HG03045 (cell line): ENCODE results near the gene BCAS1.
"Not testable (repeated sequence)": the region's sequence is repeated elsewhere in the genome, so short reads cannot be mapped to it uniquely, and the experiment has no call there.

ENCODE experiments used
- ATAC-seq: cut with Tn5 transposase; IDR thresholded peaks from one replicate; pipeline ENCODE4 v1.9.1; 2021; ENCODE audit warnings: mild to moderate bottlenecking, moderate library complexity; ENCODE audit not compliant: unreplicated experiment

BCAS1 gene

GRCh38 chr20:54023406-54023805 is 47.0 kb downstream of the BCAS1 start:
- no peak for ATAC-seq

- no peak for ATAC-seq
Measured at GRCh38 chr20:54021446-54022235, 48.8 kb downstream of the BCAS1 start.

GRCh38 chr20:54020868-54021267 is 49.5 kb downstream of the BCAS1 start:
- no peak for ATAC-seq

GRCh38 chr20:54020348-54020747 is 50.0 kb downstream of the BCAS1 start:
- no peak for ATAC-seq

GRCh38 chr20:54019585-54019984 is 50.8 kb downstream of the BCAS1 start:
- ATAC-seq = no peak

GRCh38 chr20:54019127-54019526 is 51.3 kb downstream of the BCAS1 start:
- no peak for ATAC-seq

- ATAC-seq = peak; percentile 82
Measured at GRCh38 chr20:54017846-54018245, 52.5 kb downstream of the BCAS1 start.

- no peak for ATAC-seq
Measured at GRCh38 chr20:54015496-54015895, 54.9 kb downstream of the BCAS1 start.

- no peak for ATAC-seq
Measured at GRCh38 chr20:54014293-54014926, 56.0 kb downstream of the BCAS1 start.

- no peak for ATAC-seq
Measured at GRCh38 chr20:54013471-54013870, 56.9 kb downstream of the BCAS1 start.

GRCh38 chr20:54011346-54011745 is 59.0 kb downstream of the BCAS1 start:
- no peak for ATAC-seq

- ATAC-seq = not testable (repeated sequence)
Measured at GRCh38 chr20:54006216-54006615, 64.2 kb downstream of the BCAS1 start.

- no peak for ATAC-seq
Measured at GRCh38 chr20:54005524-54005923, 64.9 kb downstream of the BCAS1 start.

- ATAC-seq = peak; percentile 92
Measured at GRCh38 chr20:54004445-54004844, 65.9 kb downstream of the BCAS1 start.

GRCh38 chr20:54002741-54003140 is 67.7 kb downstream of the BCAS1 start:
- ATAC-seq = no peak

- ATAC-seq = no peak
Measured at GRCh38 chr20:54002056-54002575, 68.3 kb downstream of the BCAS1 start.

GRCh38 chr20:54000914-54001313 is 69.5 kb downstream of the BCAS1 start:
- ATAC-seq = no peak

- ATAC-seq = no peak
Measured at GRCh38 chr20:54000262-54000661, 70.1 kb downstream of the BCAS1 start.

GRCh38 chr20:53999077-53999476 is 71.3 kb downstream of the BCAS1 start:
- ATAC-seq = no peak

GRCh38 chr20:53996584-53997486 is 73.6 kb downstream of the BCAS1 start:
- ATAC-seq = no peak

GRCh38 chr20:53995949-53996348 is 74.4 kb downstream of the BCAS1 start:
- no peak for ATAC-seq
